Endodermal cell (in vitro differentiated cells): Measurements from ENCODE around the gene PSD2. TPM values are rescaled to one million over a fixed set of nuclear protein-coding genes. Genes with fewer than 3 reads are reported as not detected.
"Not testable (repeated sequence)": the region's sequence is repeated elsewhere in the genome, so short reads cannot be mapped to it uniquely, and the experiment has no call there.

Experiments used
- DNase-seq: peaks from one replicate; pipeline ENCODE4 v3.0.0-alpha.2; 2017
- H3K27ac ChIP-seq: 2 replicates; pipeline ENCODE4 v1.5.1; 2013; ENCODE audit warnings: mild to moderate bottlenecking, low read depth, low read length, moderate library complexity
- H3K27me3 ChIP-seq: 2 replicates; pipeline ENCODE4 v1.6.1; 2013; ENCODE audit warnings: mild to moderate bottlenecking, low read length, moderate library complexity; ENCODE audit not compliant: insufficient read depth, control insufficient read depth, poor library complexity, severe bottlenecking
- H3K36me3 ChIP-seq: 2 replicates; pipeline ENCODE4 v1.7.0; 2013; ENCODE audit warnings: mild to moderate bottlenecking, low read length, moderate library complexity; ENCODE audit not compliant: control insufficient read depth, insufficient read depth
- H3K4me1 ChIP-seq: one replicate; pipeline ENCODE4 v1.7.0; 2013; ENCODE audit warnings: low read length; ENCODE audit not compliant: control insufficient read depth, insufficient read depth
- H3K4me3 ChIP-seq: 2 replicates; pipeline ENCODE4 v1.5.1; 2013; ENCODE audit warnings: mild to moderate bottlenecking, low read length, moderate library complexity
- H3K9ac ChIP-seq: 2 replicates; pipeline ENCODE4 v1.6.1; 2013; ENCODE audit warnings: mild to moderate bottlenecking, low read length, moderate library complexity; ENCODE audit not compliant: poor library complexity, severe bottlenecking; ENCODE audit errors: extremely low read depth
- H3K9me3 ChIP-seq: 2 replicates; pipeline ENCODE4 v1.6.1; 2013; ENCODE audit warnings: mild to moderate bottlenecking, low read length, moderate library complexity; ENCODE audit not compliant: control insufficient read depth
- H3K27ac Mint-ChIP-seq: 2 replicates; pipeline ENCODE4 v1.8.0; 2020; ENCODE audit warnings: mixed read lengths
- H3K27me3 Mint-ChIP-seq: 2 replicates; pipeline ENCODE4 v1.8.0; 2021; ENCODE audit warnings: mild to moderate bottlenecking, mixed read lengths; ENCODE audit not compliant: insufficient read depth
- H3K36me3 Mint-ChIP-seq: 2 replicates; pipeline ENCODE4 v1.8.0; 2020; ENCODE audit warnings: low read depth, mixed read lengths
- H3K4me1 Mint-ChIP-seq: 2 replicates; pipeline ENCODE4 v1.8.0; 2020; ENCODE audit warnings: mixed read lengths
- H3K4me3 Mint-ChIP-seq: 2 replicates; pipeline ENCODE4 v1.8.0; 2020; ENCODE audit warnings: mild to moderate bottlenecking, moderate library complexity, mixed read lengths
- H3K9me3 Mint-ChIP-seq: 2 replicates; pipeline ENCODE4 v1.8.0; 2020; ENCODE audit warnings: mild to moderate bottlenecking, mixed read lengths
- WGBS, 2 experiments: methylation state at CpG; one replicate each; pipeline versions ENCODE4 v1.1.5 to v1.1.7; 2013; ENCODE audit warnings: missing lambda C conversion rate in 2 of 2, mixed read lengths in 1 of 2; ENCODE audit not compliant: insufficient coverage in 1 of 2, insufficient read length in 1 of 2; 5-methylcytosine and 5-hydroxymethylcytosine counted together
- total RNA-seq, 2 donors: library from RNA; stranded (reverse); fragmentation: NEBNext Ultra II Directional in 1 of 2; extraction: Animal tissue kit (Norgen Biotek cat#: 25700) in 1 of 2; gene quantifications; 2 replicates in 1 of 2; 3 replicates in 1 of 2; pipeline ENCODE4 v1.2.1, GENCODE V29; 2021
- TF ChIP-seq, protein P1 (sequence below): fragments of 200-600 bp; sonication (generic); conservative IDR thresholded peaks from 2 replicates; pipeline ENCODE4 v1.5.0; 2021; ENCODE audit warnings: antibody characterized with exemption, mild to moderate bottlenecking

The PSD2 gene
- total RNA-seq, 2 donors from 2014 or later: 0.55 to 2.5 TPM

GRCh38 chr5:139789845-139790189, 5.8 kb upstream of the PSD2 start:
- no peaks in the 10 kb centered on the region for H3K9me3 ChIP-seq
- no peaks in the 10 kb centered on the region for H3K4me1 ChIP-seq
- Mint-ChIP-seq H3K9me3 (no peaks in the 10 kb centered on the region), H3K4me3 (no peak overlapping the region), H3K27ac (no peak overlapping the region), H3K4me1 (peaks cover 2% of the 10 kb centered on the region), H3K36me3 (no peaks in the 10 kb centered on the region), H3K27me3 (peaks cover 89% of the 10 kb centered on the region)
- WGBS, 2 experiments: 80 to 81% methylated on average over 11 to 12 of the region's 12 CpGs
- H3K27ac ChIP-seq: no peak overlapping the region
- TF ChIP-seq, protein P1, sequence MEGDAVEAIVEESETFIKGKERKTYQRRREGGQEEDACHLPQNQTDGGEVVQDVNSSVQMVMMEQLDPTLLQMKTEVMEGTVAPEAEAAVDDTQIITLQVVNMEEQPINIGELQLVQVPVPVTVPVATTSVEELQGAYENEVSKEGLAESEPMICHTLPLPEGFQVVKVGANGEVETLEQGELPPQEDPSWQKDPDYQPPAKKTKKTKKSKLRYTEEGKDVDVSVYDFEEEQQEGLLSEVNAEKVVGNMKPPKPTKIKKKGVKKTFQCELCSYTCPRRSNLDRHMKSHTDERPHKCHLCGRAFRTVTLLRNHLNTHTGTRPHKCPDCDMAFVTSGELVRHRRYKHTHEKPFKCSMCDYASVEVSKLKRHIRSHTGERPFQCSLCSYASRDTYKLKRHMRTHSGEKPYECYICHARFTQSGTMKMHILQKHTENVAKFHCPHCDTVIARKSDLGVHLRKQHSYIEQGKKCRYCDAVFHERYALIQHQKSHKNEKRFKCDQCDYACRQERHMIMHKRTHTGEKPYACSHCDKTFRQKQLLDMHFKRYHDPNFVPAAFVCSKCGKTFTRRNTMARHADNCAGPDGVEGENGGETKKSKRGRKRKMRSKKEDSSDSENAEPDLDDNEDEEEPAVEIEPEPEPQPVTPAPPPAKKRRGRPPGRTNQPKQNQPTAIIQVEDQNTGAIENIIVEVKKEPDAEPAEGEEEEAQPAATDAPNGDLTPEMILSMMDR: no peak
- no peak overlapping the region for H3K9ac ChIP-seq
- H3K4me3 ChIP-seq: no peak overlapping the region
- no peak for DNase-seq
- peaks cover 60% of the 10 kb centered on the region for H3K27me3 ChIP-seq
- H3K36me3 ChIP-seq: no peaks in the 10 kb centered on the region

DNA sequence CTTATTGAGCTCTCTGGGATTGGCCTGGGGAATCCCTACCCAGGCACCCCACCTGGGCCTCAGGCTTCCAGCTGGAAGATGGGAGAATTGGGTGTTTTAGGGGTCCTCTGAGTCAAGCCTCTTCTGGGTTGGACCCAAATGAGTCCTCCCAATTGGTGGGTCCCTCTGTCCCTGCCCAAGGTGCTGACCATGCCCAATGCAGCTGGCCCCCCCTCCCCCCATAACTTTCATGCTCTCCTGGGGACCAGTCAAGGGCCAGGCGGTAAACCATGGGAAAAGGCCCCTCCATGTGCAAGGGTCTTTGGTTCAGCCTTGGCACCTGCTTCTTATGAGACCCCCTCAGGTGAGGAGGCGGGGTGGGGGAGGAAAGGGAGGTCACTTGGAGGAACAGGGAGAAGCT, 3.4 kb upstream of the PSD2 start:
- H3K9me3 ChIP-seq: no peaks in the 10 kb centered on the region

GRCh38 chr5:139792655-139793054, 3.0 kb upstream of the PSD2 start:
- peaks cover 65% of the 10 kb centered on the region for H3K27me3 ChIP-seq
- 59 to 91% methylated on average over 2 of the region's 2 CpGs for WGBS, 2 experiments
- not testable (repeated sequence) for DNase-seq, H3K4me3 ChIP-seq, H3K4me1 ChIP-seq, H3K9me3 ChIP-seq, H3K4me3 Mint-ChIP-seq, H3K4me1 Mint-ChIP-seq, H3K27ac ChIP-seq, H3K36me3 ChIP-seq, H3K36me3 Mint-ChIP-seq, H3K27ac Mint-ChIP-seq, H3K9ac ChIP-seq, H3K9me3 Mint-ChIP-seq
- H3K27me3 Mint-ChIP-seq: peaks cover 89% of the 10 kb centered on the region

More for the DNA sequence above, 3.4 kb upstream of the PSD2 start:
- DNase-seq: no peak
- Histone ChIP-seq H3K4me3 (no peak overlapping the region), H3K36me3 (no peaks in the 10 kb centered on the region), H3K27me3 (peaks cover 62% of the 10 kb centered on the region), H3K4me1 (no peaks in the 10 kb centered on the region), H3K27ac (no peak overlapping the region), H3K9ac (no peak overlapping the region)
- peaks cover 87% of the 10 kb centered on the region for H3K27me3 Mint-ChIP-seq
- H3K9me3 Mint-ChIP-seq: no peaks in the 10 kb centered on the region
- no peak overlapping the region for H3K27ac Mint-ChIP-seq
- H3K4me1 Mint-ChIP-seq: peaks cover 4% of the 10 kb centered on the region
- 74 to 80% methylated on average over 1 to 2 of the region's 2 CpGs for WGBS, 2 experiments
- TF ChIP-seq, protein P1: no peak
- no peak overlapping the region for H3K4me3 Mint-ChIP-seq
- H3K36me3 Mint-ChIP-seq: no peaks in the 10 kb centered on the region
